IMR-90 (cell line): ENCODE measurements around the gene TTC7B. TPM values are rescaled to one million over a fixed set of nuclear protein-coding genes. Genes with fewer than 3 reads are reported as not detected.

Experiments
- ATAC-seq: fragments of 200-7000 bp; cut with Tn5 transposase; 2 replicates; pipeline ENCODE4 v1.9.1; 2020; ENCODE audit warnings: low read depth, mild to moderate bottlenecking, moderate library complexity
- BruUV-seq: library from RNA; stranded (reverse); fragments of 400-500 nt; replicated peaks from 2 replicates; lab custom pipeline; 2021; lab: Mats Ljungman, UMichigan
- CTCF ChIA-PET: fragments of 300-600 bp; formaldehyde crosslinking; extraction: SDS; loops from one replicate; lab custom pipeline; 2021; ENCODE audit warnings: antibody characterized with exemption; lab: Yijun Ruan, JAX
- POLR2A ChIA-PET: fragments of 300-600 bp; sonication (Branson Sonifier 250); formaldehyde crosslinking; loops from one replicate; lab custom pipeline; 2022; ENCODE audit warnings: antibody characterized with exemption; ENCODE audit not compliant: unreplicated experiment; lab: Charles Lee
- DNase-seq: peaks from one replicate; pipeline ENCODE4 v3.0.0; 2013
- H2AFZ ChIP-seq: replicated peaks from 2 replicates; pipeline ENCODE3; 2013; ENCODE audit warnings: low read length, mild to moderate bottlenecking; ENCODE audit not compliant: poor library complexity
- H2AK5ac ChIP-seq: 2 replicates; pipeline ENCODE4 v1.6.1; 2013; ENCODE audit warnings: low read depth, low read length, inconsistent platforms
- H2AK9ac ChIP-seq: replicated peaks from 2 replicates; pipeline ENCODE3; 2013; ENCODE audit warnings: mild to moderate bottlenecking, low read depth, low read length, moderate library complexity; ENCODE audit not compliant: poor library complexity
- H2BK120ac ChIP-seq: 2 replicates; pipeline ENCODE4 v1.6.1; 2013; ENCODE audit warnings: low read depth, low read length, inconsistent platforms
- H2BK15ac ChIP-seq: 3 replicates; pipeline ENCODE4 v1.6.1; 2013; ENCODE audit warnings: low read depth, low read length, inconsistent platforms
- H2BK20ac ChIP-seq: 2 replicates; pipeline ENCODE4 v1.6.1; 2013; ENCODE audit warnings: low read depth, mild to moderate bottlenecking, inconsistent platforms, low read length, moderate library complexity
- H2BK5ac ChIP-seq: 2 replicates; pipeline ENCODE4 v1.6.1; 2013; ENCODE audit warnings: mild to moderate bottlenecking, low read depth, low read length, inconsistent platforms; ENCODE audit not compliant: poor library complexity, severe bottlenecking
- H3K14ac ChIP-seq: replicated peaks from 2 replicates; pipeline ENCODE4 v1.6.1; 2013; ENCODE audit warnings: low read depth, low read length, inconsistent platforms
- H3K18ac ChIP-seq: 2 replicates; pipeline ENCODE4 v1.6.1; 2013; ENCODE audit warnings: low read depth, low read length, control low read depth
- H3K23ac ChIP-seq: 2 replicates; pipeline ENCODE4 v1.6.1; 2013; ENCODE audit warnings: low read depth, low read length, inconsistent platforms
- H3K27ac ChIP-seq: 2 replicates; pipeline ENCODE4 v1.5.1; 2013; ENCODE audit warnings: mild to moderate bottlenecking, control low read depth, low read length; ENCODE audit not compliant: insufficient read depth
- H3K27me3 ChIP-seq: 2 replicates; pipeline ENCODE4 v1.6.1; 2013; ENCODE audit warnings: low read length; ENCODE audit not compliant: control insufficient read depth, insufficient read depth
- H3K36me3 ChIP-seq: 2 replicates; pipeline ENCODE4 v1.6.1; 2013; ENCODE audit warnings: low read length, mixed read lengths; ENCODE audit not compliant: control insufficient read depth, insufficient read depth
- H3K4ac ChIP-seq: 2 replicates; pipeline ENCODE4 v1.6.1; 2013; ENCODE audit warnings: low read depth, low read length, inconsistent platforms
- H3K4me1 ChIP-seq: 2 replicates; pipeline ENCODE4 v1.6.1; 2013; ENCODE audit warnings: low read length, mixed read lengths; ENCODE audit not compliant: control insufficient read depth, insufficient read depth
- H3K4me2 ChIP-seq: 2 replicates; pipeline ENCODE4 v1.6.1; 2013; ENCODE audit warnings: low read depth, mild to moderate bottlenecking, control low read depth, low read length, moderate library complexity
- H3K4me3 ChIP-seq: 2 replicates; pipeline ENCODE4 v1.5.1; 2013; ENCODE audit warnings: low read depth, mild to moderate bottlenecking, control low read depth, low read length, moderate library complexity; ENCODE audit not compliant: insufficient read depth
- H3K56ac ChIP-seq: 2 replicates; pipeline ENCODE4 v1.6.1; 2013; ENCODE audit warnings: low read length, inconsistent platforms; ENCODE audit not compliant: insufficient read depth; ENCODE audit errors: extremely low read depth
- H3K79me1 ChIP-seq, 2 experiments: 2 replicates each; pipeline ENCODE4 v1.6.1; 2013; ENCODE audit warnings: low read length in 2 of 2, inconsistent platforms in 1 of 2, low read depth in 1 of 2
- H3K9ac ChIP-seq: 2 replicates; pipeline ENCODE4 v1.6.1; 2013; ENCODE audit warnings: low read depth, low read length, control low read depth
- H3K9me1 ChIP-seq: 2 replicates; pipeline ENCODE4 v1.6.1; 2013; ENCODE audit warnings: low read length, inconsistent platforms; ENCODE audit not compliant: insufficient read depth
- H3K9me3 ChIP-seq: 2 replicates; pipeline ENCODE4 v1.6.1; 2013; ENCODE audit warnings: low read length; ENCODE audit not compliant: control insufficient read depth, insufficient read depth
- H4K20me1 ChIP-seq: 2 replicates; pipeline ENCODE4 v1.6.1; 2013; ENCODE audit warnings: low read length, inconsistent platforms; ENCODE audit not compliant: insufficient read depth
- H4K5ac ChIP-seq: 2 replicates; pipeline ENCODE4 v1.6.1; 2013; ENCODE audit warnings: mild to moderate bottlenecking, low read depth, low read length, control low read depth
- H4K8ac ChIP-seq, 2 experiments: 2 replicates each; pipeline ENCODE4 v1.6.1; 2013; ENCODE audit warnings: low read depth in 2 of 2, low read length in 2 of 2, control low read depth in 1 of 2, inconsistent platforms in 1 of 2
- H4K91ac ChIP-seq: 2 replicates; pipeline ENCODE4 v1.6.1; 2013; ENCODE audit warnings: low read depth, low read length, inconsistent platforms; ENCODE audit not compliant: insufficient read depth
- BHLHE40 ChIP-seq: fragments of 150-350 bp; IDR thresholded peaks from 2 replicates; pipeline ENCODE4 v1.6.1; 2016; ENCODE audit warnings: mild to moderate bottlenecking, low read depth, low read length
- CEBPB ChIP-seq: IDR thresholded peaks from 2 replicates; pipeline ENCODE4 v1.6.1; 2012; ENCODE audit warnings: low read depth, low read length, improper control_type of control experiment
- CHD1 ChIP-seq: IDR thresholded peaks from 2 replicates; pipeline ENCODE4 v1.6.1; 2012; ENCODE audit warnings: low read depth, low read length, improper control_type of control experiment
- MAZ ChIP-seq: IDR thresholded peaks from 2 replicates; pipeline ENCODE4 v1.6.1; 2012; ENCODE audit warnings: low read depth, mild to moderate bottlenecking, low read length, improper control_type of control experiment, moderate library complexity, borderline replicate concordance
- POLR2A ChIP-seq: IDR thresholded peaks from 2 replicates; pipeline ENCODE4 v1.6.1; 2012; ENCODE audit warnings: mild to moderate bottlenecking, low read depth, low read length
- RAD21 ChIP-seq: IDR thresholded peaks from 2 replicates; pipeline ENCODE4 v1.6.1; 2012; ENCODE audit warnings: low read length, improper control_type of control experiment
- RFX5 ChIP-seq: IDR thresholded peaks from 2 replicates; pipeline ENCODE4 v1.8.0; 2012; ENCODE audit warnings: low read depth, mild to moderate bottlenecking, low read length, moderate library complexity
- SMC3 ChIP-seq: fragments of 150-350 bp; IDR thresholded peaks from 2 replicates; pipeline ENCODE4 v1.6.1; 2016; ENCODE audit warnings: low read depth, mild to moderate bottlenecking, antibody characterized with exemption, low read length, moderate library complexity
- WGBS, 2 experiments: methylation state at CpG; one replicate each; pipeline versions ENCODE4 v1.1.5 to v1.1.7; 2013; ENCODE audit warnings: missing lambda C conversion rate in 2 of 2; ENCODE audit not compliant: insufficient read length in 1 of 2; ENCODE audit errors: extremely low coverage in 2 of 2; 5-methylcytosine and 5-hydroxymethylcytosine counted together
- dilution Hi-C: fragments of 300-500 bp; cut with HindIII; formaldehyde crosslinking; loops from one replicate; pipeline ENCODE4 v1.14.3; 2018; ENCODE audit warnings: low sequenced_read_pairs; ENCODE audit not compliant: unreplicated experiment
- in situ Hi-C: fragments of 300-500 bp; cut with MboI; formaldehyde crosslinking; loops from 3 replicates; pipeline ENCODE4 v1.14.3; 2019; ENCODE audit warnings: low sequenced_read_pairs, inconsistent platforms, mixed read lengths
- intact Hi-C: fragments of 100-400 bp; cut with micrococcal nuclease; formaldehyde crosslinking; loops from 2 replicates; pipeline ENCODE4 v1.10.0; 2022
- polyA plus RNA-seq, 3 experiments: library from polyadenylated mRNA; depleted of rRNA; stranded (reverse); fragments of >200 nt; gene quantifications; 2 replicates each; pipeline ENCODE4 v1.2.3, GENCODE V29; 2012; ENCODE audit warnings: low replicate concordance in 1 of 3
- total RNA-seq: library from RNA; depleted of rRNA; stranded (reverse); fragments of >200 nt; gene quantifications from 2 replicates; pipeline ENCODE4 v1.2.3, GENCODE V29; 2012
- TF ChIP-seq, protein P1 (sequence below): conservative IDR thresholded peaks from 2 replicates; pipeline ENCODE4 v1.5.1; 2012; ENCODE audit warnings: mild to moderate bottlenecking, low read depth, low read length, improper control_type of control experiment

TTC7B gene
- total and polyA plus RNA-seq, 2 of the 4 experiments (the other 2 are of a cell fraction), result 18.1 to 35.3 TPM

DNA sequence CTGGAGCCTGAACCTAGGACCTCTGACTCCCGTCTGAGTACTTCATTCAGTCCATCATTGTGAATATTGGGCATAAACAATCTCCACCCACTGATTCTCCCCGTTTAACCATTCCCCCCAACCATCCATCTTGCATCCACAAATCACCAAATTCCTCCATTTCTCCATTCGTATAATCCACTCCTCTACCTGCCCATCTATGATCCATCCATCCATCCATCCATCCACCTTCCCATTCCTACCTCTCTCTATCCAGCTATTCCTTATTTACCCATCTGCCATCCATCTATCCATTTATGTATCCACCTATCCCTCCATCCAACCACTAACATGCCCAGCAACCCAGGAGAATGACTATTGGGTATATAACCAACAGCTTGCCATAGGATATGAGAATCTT lies 331.9 kb downstream of the TTC7B start:
- dilution Hi-C loops, result no loop called here
- no peak for TF ChIP-seq CEBPB
- TF ChIP-seq MAZ, result no peak
- no peak for TF ChIP-seq RFX5
- no peak for TF ChIP-seq BHLHE40
- TF ChIP-seq POLR2A, result no peak
- no peak for TF ChIP-seq CHD1
- no peak for TF ChIP-seq SMC3
- TF ChIP-seq, protein P1, sequence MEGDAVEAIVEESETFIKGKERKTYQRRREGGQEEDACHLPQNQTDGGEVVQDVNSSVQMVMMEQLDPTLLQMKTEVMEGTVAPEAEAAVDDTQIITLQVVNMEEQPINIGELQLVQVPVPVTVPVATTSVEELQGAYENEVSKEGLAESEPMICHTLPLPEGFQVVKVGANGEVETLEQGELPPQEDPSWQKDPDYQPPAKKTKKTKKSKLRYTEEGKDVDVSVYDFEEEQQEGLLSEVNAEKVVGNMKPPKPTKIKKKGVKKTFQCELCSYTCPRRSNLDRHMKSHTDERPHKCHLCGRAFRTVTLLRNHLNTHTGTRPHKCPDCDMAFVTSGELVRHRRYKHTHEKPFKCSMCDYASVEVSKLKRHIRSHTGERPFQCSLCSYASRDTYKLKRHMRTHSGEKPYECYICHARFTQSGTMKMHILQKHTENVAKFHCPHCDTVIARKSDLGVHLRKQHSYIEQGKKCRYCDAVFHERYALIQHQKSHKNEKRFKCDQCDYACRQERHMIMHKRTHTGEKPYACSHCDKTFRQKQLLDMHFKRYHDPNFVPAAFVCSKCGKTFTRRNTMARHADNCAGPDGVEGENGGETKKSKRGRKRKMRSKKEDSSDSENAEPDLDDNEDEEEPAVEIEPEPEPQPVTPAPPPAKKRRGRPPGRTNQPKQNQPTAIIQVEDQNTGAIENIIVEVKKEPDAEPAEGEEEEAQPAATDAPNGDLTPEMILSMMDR, result no peak
- TF ChIP-seq RAD21, result no peak
- in situ Hi-C loops, result no loop called here
- ATAC-seq, result no peak
- no peak for DNase-seq
- Histone ChIP-seq H3K14ac (no peak overlapping the region), H3K23ac (no peak overlapping the region), H2BK120ac (no peak overlapping the region), H3K79me1 (no peaks in the 10 kb centered on the region), H3K4me1 (no peaks in the 10 kb centered on the region), H3K56ac (no peak overlapping the region), H3K36me3 (no peaks in the 10 kb centered on the region), H3K9me3 (no peaks in the 10 kb centered on the region), H4K20me1 (no peaks in the 10 kb centered on the region), H2BK20ac (no peak overlapping the region), H4K5ac (no peak overlapping the region), H4K91ac (no peak overlapping the region), H3K4me3 (no peak overlapping the region), H4K8ac (no peak overlapping the region), H2AK5ac (no peak overlapping the region), H3K9me1 (no peaks in the 10 kb centered on the region), H3K4me2 (no peak overlapping the region), H2AFZ (no peak overlapping the region), H3K4ac (no peak overlapping the region), H2AK9ac (no peak overlapping the region), H3K18ac (no peak overlapping the region), H3K9ac (no peak overlapping the region), H2BK15ac (no peak overlapping the region), H2BK5ac (no peak overlapping the region), H3K27me3 (peaks cover 1% of the 10 kb centered on the region), H3K27ac (no peak overlapping the region)
- ChIA-PET CTCF (no interaction called here), POLR2A (no interaction called here)
- BruUV-seq, result no TSS peak
- intact Hi-C loops, result no loop called here
- 41 to 100% methylated on average over 2 to 3 of the region's 3 CpGs for WGBS, 2 experiments
